ENCODE measurements around the gene MAP2. TPM values are rescaled to one million over a fixed set of nuclear protein-coding genes. Genes with fewer than 3 reads are reported as not detected.
"Not testable (repeated sequence)": the region's sequence is repeated elsewhere in the genome, so short reads cannot be mapped to it uniquely, and the experiment has no call there.

Gene MAP2
- total RNA-seq, 1 donor from 2014 or later, result 0.79 TPM

- no peak for DNase-seq (ENCODE audit: low read depth in 2 of 2)
Observed at GRCh38 chr2:209592106-209592505, 168.3 kb downstream of the MAP2 start.

- DNase-seq (ENCODE audit: low read depth in 2 of 2), result no peak
Observed at GRCh38 chr2:209593930-209594329, 170.1 kb downstream of the MAP2 start.

- DNase-seq (ENCODE audit: low read depth in 2 of 2), result no peak
Observed at GRCh38 chr2:209596262-209596661, 172.4 kb downstream of the MAP2 start.

- not testable (repeated sequence) for DNase-seq (ENCODE audit: low read depth in 2 of 2)
Observed at GRCh38 chr2:209598227-209598626, 174.4 kb downstream of the MAP2 start.

GRCh38 chr2:209600341-209601171, 176.7 kb downstream of the MAP2 start:
- DNase-seq (ENCODE audit: low read depth in 2 of 2), result no peak

GRCh38 chr2:209601497-209601896, 177.7 kb downstream of the MAP2 start:
- DNase-seq (ENCODE audit: low read depth in 2 of 2), result no peak

- no peak for DNase-seq (ENCODE audit: low read depth in 2 of 2)
Observed at GRCh38 chr2:209602259-209602658, 178.4 kb downstream of the MAP2 start.

- DNase-seq (ENCODE audit: low read depth in 2 of 2), result no peak
Observed at GRCh38 chr2:209609531-209609930, 185.7 kb downstream of the MAP2 start.

- no peak for DNase-seq (ENCODE audit: low read depth in 2 of 2)
Observed at GRCh38 chr2:209610631-209611030, 186.8 kb downstream of the MAP2 start.

GRCh38 chr2:209613649-209614305, 189.9 kb downstream of the MAP2 start:
- DNase-seq (ENCODE audit: low read depth in 2 of 2), result no peak

GRCh38 chr2:209614690-209615369, 191.0 kb downstream of the MAP2 start:
- DNase-seq (ENCODE audit: low read depth in 2 of 2), result no peak

- DNase-seq (ENCODE audit: low read depth in 2 of 2), result peak in 1 of 2 donors; percentile 19
Observed at GRCh38 chr2:209619782-209620181, 195.9 kb downstream of the MAP2 start.

- DNase-seq (ENCODE audit: low read depth in 2 of 2), result no peak
Observed at GRCh38 chr2:209624192-209624938, 200.5 kb downstream of the MAP2 start.

- DNase-seq (ENCODE audit: low read depth in 2 of 2), result peak in 1 of 2 donors; percentile 49
Observed at GRCh38 chr2:209629597-209629996, 205.8 kb downstream of the MAP2 start.

- DNase-seq (ENCODE audit: low read depth in 2 of 2), result no peak
Observed at GRCh38 chr2:209633911-209634310, 210.1 kb downstream of the MAP2 start.

- DNase-seq (ENCODE audit: low read depth in 2 of 2), result no peak
Observed at GRCh38 chr2:209636076-209636475, 212.2 kb downstream of the MAP2 start.

GRCh38 chr2:209637293-209637692, 213.4 kb downstream of the MAP2 start:
- DNase-seq (ENCODE audit: low read depth in 2 of 2), result no peak

GRCh38 chr2:209638346-209638745, 214.5 kb downstream of the MAP2 start:
- DNase-seq (ENCODE audit: low read depth in 2 of 2), result peak in 1 of 2 donors; percentile 1

GRCh38 chr2:209640358-209640757, 216.5 kb downstream of the MAP2 start:
- DNase-seq (ENCODE audit: low read depth in 2 of 2), result no peak

- peak; percentile 3 to 11 for DNase-seq (ENCODE audit: low read depth in 2 of 2)
Observed at GRCh38 chr2:209642146-209642820, 218.4 kb downstream of the MAP2 start.

- DNase-seq (ENCODE audit: low read depth in 2 of 2), result no peak
Observed at GRCh38 chr2:209644842-209645241, 221.0 kb downstream of the MAP2 start.

Measured in lung microvascular endothelial cell (primary cell).